SK-N-SH (cell line): ENCODE measurements around the gene VPS52. TPM values are rescaled to one million over a fixed set of nuclear protein-coding genes. Genes with fewer than 3 reads are reported as not detected.

ENCODE experiments used
- CTCF ChIA-PET: fragments of 300-600, 350-600 bp; formaldehyde crosslinking; extraction: SDS; loops from one replicate; lab custom pipeline; 2021; lab: Yijun Ruan, JAX
- POLR2A ChIA-PET: fragments of 350-600 bp; sonication (Branson Sonifier 250); formaldehyde crosslinking; extraction: SDS; loops from one replicate; lab custom pipeline; 2020; ENCODE audit warnings: antibody characterized with exemption, inconsistent platforms; lab: Yijun Ruan, JAX
- DNase-seq: peaks from one replicate; pipeline ENCODE4 v3.0.0; 2012
- H2AFZ ChIP-seq: fragments of 200-600 bp; sonication (generic); 2 replicates; pipeline ENCODE4 v1.8.1; 2016; ENCODE audit warnings: antibody characterized with exemption, mild to moderate bottlenecking, low read depth
- H3F3A ChIP-seq: fragments of 200-600 bp; sonication (generic); replicated peaks from 2 replicates; pipeline ENCODE3; 2016; ENCODE audit warnings: antibody characterized with exemption, mild to moderate bottlenecking; ENCODE audit not compliant: insufficient read depth
- H3K27ac ChIP-seq, 2 experiments: fragments of 200-500 bp in 1 of 2; fragments of 200-600 bp in 1 of 2; sonication (Bioruptor generic) in 1 of 2; sonication (generic), shearing (Covaris generic) in 1 of 2; 2 replicates each; pipeline versions ENCODE4 v1.5.1 to v1.6.1; 2014 to 2016; ENCODE audit warnings: low read depth in 2 of 2, inconsistent platforms in 1 of 2, low read length in 1 of 2, mild to moderate bottlenecking in 1 of 2, mixed read lengths in 1 of 2
- H3K27me3 ChIP-seq: fragments of 200-600 bp; sonication (generic), shearing (Covaris generic); 2 replicates; pipeline ENCODE4 v1.6.1; 2016; ENCODE audit warnings: mixed run types; ENCODE audit not compliant: insufficient read depth
- H3K36me3 ChIP-seq, 2 experiments: fragments of 200-500 bp in 1 of 2; fragments of 200-600 bp in 1 of 2; sonication (Bioruptor generic) in 1 of 2; sonication (generic) in 1 of 2; replicated peaks in 1 of 2; 2 replicates each; pipeline versions ENCODE3 to v1.5.1; 2014 to 2016; ENCODE audit warnings: low read length in 1 of 2, mild to moderate bottlenecking in 1 of 2; ENCODE audit not compliant: insufficient read depth in 2 of 2, control insufficient read depth in 1 of 2
- H3K4me1 ChIP-seq, 2 experiments: fragments of 200-500 bp in 1 of 2; fragments of 200-600 bp in 1 of 2; sonication (Bioruptor generic) in 1 of 2; sonication (generic), shearing (Covaris generic) in 1 of 2; 2 replicates each; pipeline versions ENCODE4 v1.5.1 to v1.6.1; 2014 to 2016; ENCODE audit warnings: low read depth in 1 of 2, low read length in 1 of 2, mixed run types in 1 of 2; ENCODE audit not compliant: insufficient read depth in 2 of 2, control insufficient read depth in 1 of 2
- H3K4me2 ChIP-seq: fragments of 200-600 bp; sonication (generic), shearing (Covaris generic); 2 replicates; pipeline ENCODE4 v1.6.1; 2017; ENCODE audit warnings: mixed run types
- H3K4me3 ChIP-seq, 2 experiments: fragments of 200-500 bp in 1 of 2; fragments of 200-600 bp in 1 of 2; sonication (Bioruptor generic) in 1 of 2; sonication (generic), shearing (Covaris generic) in 1 of 2; 2 replicates each; pipeline versions ENCODE4 v1.5.1 to v1.8.1; 2014 to 2016; ENCODE audit warnings: low read depth in 2 of 2, inconsistent platforms in 1 of 2, low read length in 1 of 2, mild to moderate bottlenecking in 1 of 2, mixed read lengths in 1 of 2, moderate library complexity in 1 of 2
- H3K79me2 ChIP-seq: fragments of 200-600 bp; sonication (generic); 2 replicates; pipeline ENCODE4 v1.8.1; 2017; ENCODE audit warnings: mild to moderate bottlenecking; ENCODE audit not compliant: insufficient read depth
- H3K9ac ChIP-seq: fragments of 200-600 bp; sonication (generic); 2 replicates; pipeline ENCODE4 v1.6.1; 2017; ENCODE audit warnings: mixed run types
- H3K9me2 ChIP-seq: fragments of 200-600 bp; sonication (generic); 2 replicates; pipeline ENCODE4 v1.6.1; 2017; ENCODE audit warnings: mixed run types
- H3K9me3 ChIP-seq: fragments of 200-600 bp; sonication (generic); 2 replicates; pipeline ENCODE4 v1.6.1; 2017; ENCODE audit warnings: mixed run types, mild to moderate bottlenecking, moderate library complexity
- H4K20me1 ChIP-seq: fragments of 200-600 bp; sonication (generic); 2 replicates; pipeline ENCODE4 v1.6.1; 2017; ENCODE audit warnings: mild to moderate bottlenecking, mixed run types; ENCODE audit not compliant: insufficient read depth
- CHD2 ChIP-seq: fragments of 150-350 bp; IDR thresholded peaks from 2 replicates; pipeline ENCODE4 v1.6.1; 2018; ENCODE audit warnings: low read length; ENCODE audit not compliant: partially characterized antibody
- CTCF ChIP-seq: fragments of 200-600 bp; sonication (generic); IDR thresholded peaks from 2 replicates; pipeline ENCODE4 v1.6.1; 2017; ENCODE audit warnings: antibody characterized with exemption, mild to moderate bottlenecking, moderate library complexity
- ELF1 ChIP-seq: IDR thresholded peaks from 2 replicates; pipeline ENCODE4 v1.4.0; 2012
- FOSL2 ChIP-seq: IDR thresholded peaks from 2 replicates; pipeline ENCODE4 v1.4.0; 2012; ENCODE audit warnings: low read depth, mild to moderate bottlenecking, moderate library complexity, borderline replicate concordance
- IRF3 ChIP-seq: fragments of 150-350 bp; IDR thresholded peaks from 2 replicates; pipeline ENCODE4 v1.6.1; 2016; ENCODE audit warnings: mild to moderate bottlenecking, low read depth, low read length
- MEF2A ChIP-seq: IDR thresholded peaks from 2 replicates; pipeline ENCODE4 v1.4.0; 2012; ENCODE audit warnings: low read depth, borderline replicate concordance
- MXI1 ChIP-seq: IDR thresholded peaks from 2 replicates; pipeline ENCODE4 v1.6.1; 2012; ENCODE audit warnings: mild to moderate bottlenecking, low read depth, low read length, improper control_type of control experiment
- NRF1 ChIP-seq: IDR thresholded peaks from 2 replicates; pipeline ENCODE4 v1.6.1; 2012; ENCODE audit warnings: low read depth, mild to moderate bottlenecking, low read length
- POLR2AphosphoS5 ChIP-seq: IDR thresholded peaks from 2 replicates; pipeline ENCODE4 v1.6.1; 2012; ENCODE audit warnings: low read depth, low read length
- REST ChIP-seq: IDR thresholded peaks from 2 replicates; pipeline ENCODE4 v1.6.1; 2012; ENCODE audit warnings: mild to moderate bottlenecking, low read depth, low read length, moderate library complexity
- SIN3A ChIP-seq: IDR thresholded peaks from 2 replicates; pipeline ENCODE4 v1.6.1; 2012; ENCODE audit warnings: low read depth, mild to moderate bottlenecking, low read length, moderate library complexity, borderline replicate concordance
- SMC3 ChIP-seq: IDR thresholded peaks from 2 replicates; pipeline ENCODE4 v1.6.1; 2012; ENCODE audit warnings: low read depth, low read length, improper control_type of control experiment
- TAF1 ChIP-seq: IDR thresholded peaks from 2 replicates; pipeline ENCODE4 v1.6.1; 2012; ENCODE audit warnings: low read depth, mild to moderate bottlenecking, low read length, moderate library complexity, borderline replicate concordance
- TCF12 ChIP-seq: IDR thresholded peaks from 2 replicates; pipeline ENCODE4 v1.4.0; 2012
- WGBS: methylation state at CpG from one replicate; pipeline ENCODE4 v1.1.6; 2017; ENCODE audit warnings: low lambda C conversion rate; 5-methylcytosine and 5-hydroxymethylcytosine counted together
- polyA plus RNA-seq, 3 experiments: library from polyadenylated mRNA; depleted of rRNA; stranded (reverse); fragments of >200 nt; gene quantifications; 2 replicates each; pipeline ENCODE4 v1.2.3, GENCODE V29; 2012

Gene VPS52
- polyA plus RNA-seq, 1 of the 3 experiments (the other 2 are of a cell fraction) = 74.0 TPM

- peaks cover 6% of the 10 kb centered on the region for H3F3A ChIP-seq
- DNase-seq = peak; percentile 45
- peaks cover 53% of the 10 kb centered on the region for H3K79me2 ChIP-seq
- peaks cover 34 to 62% of the 10 kb centered on the region in 2 experiments for H3K36me3 ChIP-seq
- TF ChIP-seq REST (no peak), MEF2A (no peak), TCF12 (no peak), MXI1 (no peak), IRF3 (no peak), SMC3 (no peak), POLR2AphosphoS5 (no peak), FOSL2 (no peak), NRF1 (no peak), ELF1 (no peak), TAF1 (no peak), SIN3A (no peak), CHD2 (no peak), CTCF (no peak)
- no peaks in the 10 kb centered on the region for H3K9me3 ChIP-seq
- CTCF ChIA-PET = interaction anchor here (1.7 to 4.4 kb wide), 3 partner anchors 10 to 136 kb away, joined by 9 to 49 read pairs (median 11); partner anchors contain the start of genes B3GALT4 and RGL2
- no peaks in the 10 kb centered on the region for H3K9me2 ChIP-seq
- under 1% methylated on average over 10 of the region's 14 CpGs for WGBS
- H3K27ac ChIP-seq = peak overlapping the region; percentile 40 to 91; a peak in 3 of 4 replicates
- peak overlapping the region; percentile 80 for H3K9ac ChIP-seq
- H4K20me1 ChIP-seq = no peaks in the 10 kb centered on the region
- POLR2A ChIA-PET = interaction anchor here (1.7 to 3.6 kb wide), 6 partner anchors 8 to 318 kb away, joined by 4 to 58 read pairs (median 14); partner anchors contain the start of genes B3GALT4, RGL2, RPS18 and VPS52
- H3K27me3 ChIP-seq = no peaks in the 10 kb centered on the region
- peak overlapping the region; percentile 78 to 96 for H3K4me3 ChIP-seq
- H3K4me2 ChIP-seq = peak overlapping the region; percentile 96
- no peak overlapping the region for H2AFZ ChIP-seq
- peaks cover 5 to 28% of the 10 kb centered on the region in 2 experiments; a peak in 3 of 4 replicates for H3K4me1 ChIP-seq
Measured at GRCh38 chr6:33289784-33290315, 18.2 kb upstream of the VPS52 start.
